H1 (cell line): Measurements from ENCODE around the gene MAST1. TPM values are rescaled to one million over a fixed set of nuclear protein-coding genes. Genes with fewer than 3 reads are reported as not detected.
A peak's percentile ranks its signal among the peaks of the same experiment; 100 is the strongest.

Experiments used
- CTCF ChIA-PET: fragments of 300-600 bp; sonication (Branson Sonifier 250); formaldehyde crosslinking; loops from one replicate; lab custom pipeline; 2021; ENCODE audit not compliant: partially characterized antibody; lab: Charles Lee
- POLR2A ChIA-PET: fragments of 300-600 bp; sonication (Branson Sonifier 250); formaldehyde crosslinking; loops from one replicate; lab custom pipeline; 2021; ENCODE audit warnings: inconsistent platforms; ENCODE audit not compliant: partially characterized antibody; lab: Charles Lee
- DNase-seq, 2 experiments: peaks; one replicate each; pipeline versions ENCODE4 v3.0.0 to v3.0.0-alpha.2; 2010 to 2022; ENCODE audit warnings: low spot score in 2 of 2, low read depth in 1 of 2, mixed read lengths in 1 of 2
- FAIRE-seq: peaks from 2 replicates; lab custom pipeline; 2011; peaks lifted over from hg19 to GRCh38; lab: Jason Lieb, UNC
- H2AFZ ChIP-seq: 2 replicates; pipeline ENCODE4 v1.8.1; 2012; ENCODE audit warnings: low read length, inconsistent platforms
- H2AK5ac ChIP-seq: 2 replicates; pipeline ENCODE4 v1.6.1; 2013; ENCODE audit warnings: low read depth, low read length
- H2BK120ac ChIP-seq: replicated peaks from 2 replicates; pipeline ENCODE3; 2013; ENCODE audit warnings: low read depth, low read length, inconsistent platforms
- H2BK12ac ChIP-seq: 2 replicates; pipeline ENCODE4 v1.6.1; 2013; ENCODE audit warnings: low read depth, low read length
- H2BK15ac ChIP-seq: 2 replicates; pipeline ENCODE4 v1.6.1; 2013; ENCODE audit warnings: low read length
- H2BK20ac ChIP-seq: 2 replicates; pipeline ENCODE4 v1.6.1; 2013; ENCODE audit warnings: low read length
- H2BK5ac ChIP-seq: 2 replicates; pipeline ENCODE4 v1.6.1; 2013; ENCODE audit warnings: low read depth, low read length
- H3K14ac ChIP-seq: 2 replicates; pipeline ENCODE4 v1.6.1; 2013; ENCODE audit warnings: inconsistent platforms; ENCODE audit not compliant: insufficient read length
- H3K18ac ChIP-seq: 2 replicates; pipeline ENCODE4 v1.6.1; 2013; ENCODE audit warnings: low read length; ENCODE audit errors: extremely low read depth
- H3K23ac ChIP-seq: 2 replicates; pipeline ENCODE4 v1.6.1; 2013; ENCODE audit warnings: inconsistent platforms; ENCODE audit not compliant: insufficient read length
- H3K23me2 ChIP-seq: 2 replicates; pipeline ENCODE4 v1.6.1; 2013; ENCODE audit warnings: low read depth, low read length
- H3K27ac ChIP-seq: 2 replicates; pipeline ENCODE4 v1.6.1; 2011; ENCODE audit warnings: low read depth, low read length, inconsistent platforms
- H3K27me3 ChIP-seq, 4 experiments: replicated peaks in 1 of 4; 1 replicate in 1 of 4; 2 replicates in 3 of 4; pipeline versions ENCODE4 v1.6.1 to v1.8.1; 2011 to 2013; ENCODE audit warnings: low read length in 3 of 4, mild to moderate bottlenecking in 3 of 4, inconsistent platforms in 2 of 4, mixed read lengths in 2 of 4, moderate library complexity in 1 of 4; ENCODE audit not compliant: control insufficient read depth in 3 of 4, insufficient read depth in 3 of 4; ENCODE audit errors: extremely low read depth in 1 of 4
- H3K36me3 ChIP-seq, 4 experiments: 2 replicates each; pipeline versions ENCODE4 v1.6.1 to v1.8.1; 2011 to 2013; ENCODE audit warnings: mild to moderate bottlenecking in 4 of 4, low read length in 3 of 4, moderate library complexity in 2 of 4, control low read depth in 1 of 4, inconsistent platforms in 1 of 4; ENCODE audit not compliant: insufficient read depth in 4 of 4, control insufficient read depth in 2 of 4
- H3K4ac ChIP-seq: replicated peaks from 2 replicates; pipeline ENCODE3; 2013; ENCODE audit warnings: low read length, low read depth, mixed read lengths, inconsistent platforms; ENCODE audit not compliant: insufficient read length
- H3K4me1 ChIP-seq, 4 experiments: replicated peaks in 1 of 4; 1 replicate in 1 of 4; 2 replicates in 3 of 4; pipeline versions ENCODE4 v1.6.1 to v1.8.1; 2011 to 2013; ENCODE audit warnings: low read length in 3 of 4, inconsistent platforms in 2 of 4, mixed read lengths in 1 of 4; ENCODE audit not compliant: insufficient read depth in 4 of 4, control insufficient read depth in 3 of 4
- H3K4me2 ChIP-seq, 2 experiments: 2 replicates each; pipeline versions ENCODE4 v1.6.1 to v1.8.1; 2011 to 2013; ENCODE audit warnings: low read depth in 2 of 2, low read length in 2 of 2, control low read depth in 1 of 2, inconsistent platforms in 1 of 2, mild to moderate bottlenecking in 1 of 2; ENCODE audit not compliant: insufficient read depth in 1 of 2
- H3K4me3 ChIP-seq, 4 experiments: fragments of 200-600, 300-600 bp in 1 of 4; sonication (generic), shearing (Covaris generic), sonication (Bioruptor Twin) in 1 of 4; 2 replicates each; pipeline versions ENCODE4 v1.5.1 to v1.8.1; 2011 to 2016; ENCODE audit warnings: low read length in 4 of 4, low read depth in 3 of 4, control low read depth in 2 of 4, inconsistent platforms in 2 of 4, mild to moderate bottlenecking in 2 of 4, mixed read lengths in 1 of 4, moderate library complexity in 1 of 4; ENCODE audit not compliant: insufficient read depth in 2 of 4; ENCODE audit errors: extremely low read depth in 1 of 4
- H3K56ac ChIP-seq: replicated peaks from 2 replicates; pipeline ENCODE3; 2013; ENCODE audit warnings: low read depth, mild to moderate bottlenecking, mixed read lengths, low read length, inconsistent platforms; ENCODE audit not compliant: insufficient read length
- H3K79me1 ChIP-seq: 2 replicates; pipeline ENCODE4 v1.6.1; 2013; ENCODE audit warnings: low read depth, low read length, control low read depth
- H3K79me2 ChIP-seq, 2 experiments: 2 replicates each; pipeline versions ENCODE4 v1.6.1 to v1.8.1; 2012 to 2013; ENCODE audit warnings: low read length in 2 of 2, mild to moderate bottlenecking in 2 of 2, inconsistent platforms in 1 of 2; ENCODE audit not compliant: insufficient read depth in 2 of 2, control insufficient read depth in 1 of 2
- H3K9ac ChIP-seq, 4 experiments: replicated peaks in 1 of 4; 1 replicate in 1 of 4; 2 replicates in 3 of 4; pipeline versions ENCODE4 v1.6.1 to v1.8.1; 2011 to 2013; ENCODE audit warnings: low read depth in 3 of 4, low read length in 3 of 4, control low read depth in 2 of 4, mild to moderate bottlenecking in 2 of 4, moderate library complexity in 2 of 4, inconsistent platforms in 1 of 4; ENCODE audit errors: extremely low read depth in 1 of 4
- H3K9me3 ChIP-seq, 2 experiments: 2 replicates each; pipeline versions ENCODE4 v1.6.1 to v1.8.1; 2012 to 2013; ENCODE audit warnings: mild to moderate bottlenecking in 2 of 2, moderate library complexity in 2 of 2, control low read depth in 1 of 2, inconsistent platforms in 1 of 2, low read depth in 1 of 2, low read length in 1 of 2, mixed read lengths in 1 of 2; ENCODE audit not compliant: insufficient read depth in 2 of 2
- H4K20me1 ChIP-seq, 2 experiments: replicated peaks in 1 of 2; 2 replicates each; pipeline versions ENCODE3 to v1.8.1; 2011 to 2013; ENCODE audit warnings: inconsistent platforms in 2 of 2, low read length in 2 of 2, mild to moderate bottlenecking in 1 of 2; ENCODE audit not compliant: insufficient read depth in 2 of 2, control insufficient read depth in 1 of 2
- H4K5ac ChIP-seq: 2 replicates; pipeline ENCODE4 v1.6.1; 2013; ENCODE audit warnings: low read length, low read depth, mixed read lengths, inconsistent platforms; ENCODE audit not compliant: insufficient read length
- H4K8ac ChIP-seq: 2 replicates; pipeline ENCODE4 v1.8.0; 2013; ENCODE audit warnings: mild to moderate bottlenecking, moderate library complexity, low read length, inconsistent platforms; ENCODE audit not compliant: insufficient read depth; ENCODE audit errors: extremely low read depth
- H4K91ac ChIP-seq: replicated peaks from 2 replicates; pipeline ENCODE3; 2013; ENCODE audit warnings: low read length, mixed read lengths, inconsistent platforms; ENCODE audit not compliant: insufficient read length
- CTBP2 ChIP-seq: IDR thresholded peaks from 2 replicates; pipeline ENCODE4 v1.7.0; 2011; ENCODE audit warnings: borderline replicate concordance, mild to moderate bottlenecking, moderate library complexity, mixed read lengths, low read length; ENCODE audit not compliant: insufficient read depth, insufficient read length
- EP300 ChIP-seq, 2 experiments: IDR thresholded peaks; 1 replicate in 1 of 2; 2 replicates in 1 of 2; pipeline ENCODE4 v1.6.1; 2011 to 2012; ENCODE audit warnings: low read depth in 2 of 2, low read length in 2 of 2, mild to moderate bottlenecking in 2 of 2, borderline replicate concordance in 1 of 2, inconsistent platforms in 1 of 2, moderate library complexity in 1 of 2
- RFX5 ChIP-seq: IDR thresholded peaks from 2 replicates; pipeline ENCODE4 v1.6.1; 2011; ENCODE audit warnings: low read depth, low read length, improper control_type of control experiment, borderline replicate concordance
- RNF2 ChIP-seq: fragments of 200-900, 300-1000 bp; sonication (generic); IDR thresholded peaks from 2 replicates; pipeline ENCODE4 v1.7.1; 2016; ENCODE audit warnings: borderline replicate concordance, low read depth, mild to moderate bottlenecking, antibody characterized with exemption, low read length; ENCODE audit not compliant: poor library complexity, severe bottlenecking; ENCODE audit errors: missing control alignments
- SUZ12 ChIP-seq: fragments of 200-600 bp; sonication (generic); IDR thresholded peaks from 2 replicates; pipeline ENCODE4 v1.6.1; 2012; ENCODE audit warnings: mild to moderate bottlenecking, inconsistent platforms, low read length, moderate library complexity, mixed read lengths
- TAF7 ChIP-seq: optimal IDR thresholded peaks from 2 replicates; pipeline ENCODE3; 2011; ENCODE audit warnings: low read depth, mild to moderate bottlenecking, inconsistent platforms, low read length, moderate library complexity, borderline replicate concordance
- TEAD4 ChIP-seq: IDR thresholded peaks from 2 replicates; pipeline ENCODE4 v1.6.1; 2012; ENCODE audit warnings: low read depth, low read length, inconsistent platforms, mixed read lengths
- YY1 ChIP-seq: IDR thresholded peaks from 2 replicates; pipeline ENCODE4 v1.6.1; 2011; ENCODE audit warnings: low read depth, mild to moderate bottlenecking, low read length
- WGBS, 2 experiments: shearing (Covaris generic) in 1 of 2; methylation state at CpG; one replicate each; pipeline versions ENCODE4 v1.1.6 to v1.1.7; 2013 to 2015; ENCODE audit warnings: low lambda C conversion rate in 2 of 2, mixed read lengths in 2 of 2, inconsistent platforms in 1 of 2, low coverage in 1 of 2, missing lambda C conversion rate in 1 of 2; ENCODE audit not compliant: insufficient replicate concordance in 2 of 2, insufficient coverage in 1 of 2, insufficient read length in 1 of 2; ENCODE audit errors: extremely low coverage in 1 of 2, missing lambda C conversion rate in 1 of 2; 5-methylcytosine and 5-hydroxymethylcytosine counted together
- polyA plus RNA-seq, 7 experiments: library from polyadenylated mRNA; depleted of rRNA in 3 of 7; stranded (reverse) in 5 of 7; unstranded in 2 of 7; fragments of >200 nt in 5 of 7; fragments of 200-250 nt in 2 of 7; gene quantifications; 1 replicate in 5 of 7; 2 replicates in 1 of 7; 4 replicates in 1 of 7; pipeline versions ENCODE4 v1.2.1 to v1.2.3, GENCODE V29; 2011 to 2013; ENCODE audit warnings: missing spikeins in 2 of 7, mixed read lengths in 2 of 7
- total RNA-seq: library from RNA; stranded (reverse); fragmentation: NEBNext Ultra II Directional; extraction: Animal tissue kit (Norgen Biotek cat#: 25700); gene quantifications from 2 replicates; pipeline ENCODE4 v1.2.1, GENCODE V29; 2021

Gene MAST1
- total and polyA plus RNA-seq, 2 of the 8 experiments (the other 6 are each of a cell fraction or from before 2014, with no cell fraction given) = 15.6 to 28.3 TPM

- no peak overlapping the region for H3K9ac ChIP-seq
- peaks cover 3 to 8% of the 10 kb centered on the region in 2 experiments for H4K20me1 ChIP-seq
- no peaks in the 10 kb centered on the region for H3K27me3 ChIP-seq
- peaks cover 0 to 10% (median 3%) of the 10 kb centered on the region in 4 experiments; a peak in 5 of 7 replicates for H3K4me1 ChIP-seq
- peak overlapping the region; percentile 18; the same call in 1 of the 2 replicates for H2BK5ac ChIP-seq
- no peak overlapping the region for H4K5ac ChIP-seq
- CTCF ChIA-PET = interaction anchor here (0.6 to 5.7 kb wide), 49 partner anchors 8 to 851 kb away, joined by 3 to 89 read pairs (median 5); partner anchors contain the start of genes DNASE2, JUNB, KLF1 and PRDX2
- no peak overlapping the region for H3K56ac ChIP-seq
- no peak overlapping the region for H2AK5ac ChIP-seq
- H3K36me3 ChIP-seq = peaks cover 0 to 7% (median 3%) of the 10 kb centered on the region in 4 experiments; a peak in 4 of 8 replicates
- no peak overlapping the region for H3K14ac ChIP-seq
- peak overlapping the region; percentile 2 to 59 for H3K4me2 ChIP-seq
- H3K4ac ChIP-seq = peak overlapping the region; percentile 13
- H2AFZ ChIP-seq = peak overlapping the region; percentile 29; the same call in 1 of the 2 replicates
- H3K23ac ChIP-seq = no peak overlapping the region
- FAIRE-seq = no peak
- H3K18ac ChIP-seq = peak overlapping the region; percentile 51
- no peak overlapping the region for H2BK120ac ChIP-seq
- H3K79me2 ChIP-seq = peaks cover 0 to 4% of the 10 kb centered on the region in 2 experiments; a peak in 1 of 4 replicates
- peak in 1 of 2 experiments; percentile 100 for DNase-seq
- peak overlapping the region; percentile 67 for H4K91ac ChIP-seq
- H2BK20ac ChIP-seq = no peak overlapping the region
- 30% methylated on average over 69 of the region's 69 CpGs; no CpG with 5 or more reads in 1 of the 2 experiments for WGBS, 2 experiments
- no peak overlapping the region for H3K27ac ChIP-seq
- no peak overlapping the region for H2BK15ac ChIP-seq
- H4K8ac ChIP-seq = peak overlapping the region; percentile 91; the same call in 1 of the 2 replicates
- H3K9me3 ChIP-seq = no peaks in the 10 kb centered on the region
- H2BK12ac ChIP-seq = peak overlapping the region; percentile 62; the same call in 1 of the 2 replicates
- H3K4me3 ChIP-seq = peak overlapping the region in 2 of 4 experiments; percentile 26 to 47; a peak in 4 of 8 replicates
- peaks cover 3% of the 10 kb centered on the region; the same call in 1 of the 2 replicates for H3K23me2 ChIP-seq
- POLR2A ChIA-PET = interaction anchor here (0.6 to 2.8 kb wide), 18 partner anchors 10 to 124 kb away, joined by 3 to 17 read pairs (median 6); partner anchors contain the start of genes GCDH, JUNB, RNASEH2A and TNPO2
- H3K79me1 ChIP-seq = peaks cover 5% of the 10 kb centered on the region; the same call in 1 of the 2 replicates
- 0 out of 2 replicates have a peak, but pooled peaks have one; percentile 8 for TF ChIP-seq YY1
- no peak for TF ChIP-seq TAF7
- no peak for TF ChIP-seq EP300 (IDR thresholded peaks at IDR 0.05; ENCODE audit: borderline replicate concordance in 1 of 2, low read depth in 2 of 2, low read length in 2 of 2)
- TF ChIP-seq CTBP2 = no peak
- peak; percentile 3; the same call in 1 of the 2 replicates for TF ChIP-seq TEAD4
- no peak for TF ChIP-seq RNF2
- TF ChIP-seq SUZ12 = no peak
- no peak for TF ChIP-seq RFX5
Measured at GRCh38 chr19:12847159-12848139, 9.1 kb downstream of the MAST1 start.
